Mesendoderm (in vitro differentiated cells): ENCODE measurements around the gene ESRP2.

Experiments
- DNase-seq: peaks from one replicate; pipeline ENCODE4 v3.0.0; 2013
- H2AK5ac ChIP-seq: 2 replicates; pipeline ENCODE4 v1.6.1; 2013; ENCODE audit warnings: low read length, inconsistent platforms
- H2BK120ac ChIP-seq: 2 replicates; pipeline ENCODE4 v1.6.1; 2013; ENCODE audit warnings: low read depth, mild to moderate bottlenecking, low read length, moderate library complexity, mixed read lengths
- H2BK15ac ChIP-seq: replicated peaks from 2 replicates; pipeline ENCODE4 v1.6.1; 2013; ENCODE audit warnings: low read depth, mild to moderate bottlenecking, moderate library complexity
- H2BK5ac ChIP-seq: 2 replicates; pipeline ENCODE4 v1.6.1; 2013; ENCODE audit warnings: low read length, inconsistent platforms
- H3K18ac ChIP-seq: 2 replicates; pipeline ENCODE4 v1.6.1; 2013; ENCODE audit warnings: mild to moderate bottlenecking, low read length, mixed read lengths
- H3K23ac ChIP-seq: one replicate; pipeline ENCODE4 v1.6.1; 2013; ENCODE audit warnings: low read length
- H3K27ac ChIP-seq: 2 replicates; pipeline ENCODE4 v1.5.1; 2013; ENCODE audit warnings: low read depth, mild to moderate bottlenecking, inconsistent platforms, low read length, moderate library complexity
- H3K27me3 ChIP-seq: 2 replicates; pipeline ENCODE4 v1.6.1; 2013; ENCODE audit warnings: low read length, control low read depth, mild to moderate bottlenecking, inconsistent platforms; ENCODE audit not compliant: insufficient read depth, poor library complexity
- H3K36me3 ChIP-seq: 2 replicates; pipeline ENCODE4 v1.6.1; 2013; ENCODE audit warnings: low read length, inconsistent platforms; ENCODE audit not compliant: control insufficient read depth, insufficient read depth
- H3K4ac ChIP-seq: one replicate; pipeline ENCODE4 v1.6.1; 2013; ENCODE audit warnings: low read depth, mild to moderate bottlenecking, low read length, moderate library complexity
- H3K4me1 ChIP-seq: 2 replicates; pipeline ENCODE4 v1.6.1; 2013; ENCODE audit warnings: low read depth, low read length, inconsistent platforms; ENCODE audit not compliant: control insufficient read depth
- H3K4me2 ChIP-seq: 2 replicates; pipeline ENCODE4 v1.6.1; 2013; ENCODE audit warnings: low read length
- H3K4me3 ChIP-seq: 2 replicates; pipeline ENCODE4 v1.5.1; 2013; ENCODE audit warnings: mild to moderate bottlenecking, low read length
- H3K56ac ChIP-seq: one replicate; pipeline ENCODE4 v1.6.1; 2013; ENCODE audit warnings: low read length
- H3K79me1 ChIP-seq: 2 replicates; pipeline ENCODE4 v1.6.1; 2013; ENCODE audit warnings: low read length, inconsistent platforms
- H3K79me2 ChIP-seq: 2 replicates; pipeline ENCODE4 v1.6.1; 2013; ENCODE audit warnings: mild to moderate bottlenecking, low read length; ENCODE audit not compliant: control insufficient read depth, insufficient read depth
- H3K9ac ChIP-seq: 2 replicates; pipeline ENCODE4 v1.6.1; 2013; ENCODE audit warnings: low read length, inconsistent platforms
- H4K5ac ChIP-seq: one replicate; pipeline ENCODE4 v1.6.1; 2013; ENCODE audit warnings: low read length
- H4K8ac ChIP-seq: one replicate; pipeline ENCODE4 v1.6.1; 2013; ENCODE audit warnings: low read depth, mild to moderate bottlenecking, control low read depth, low read length, moderate library complexity
- WGBS: extraction: QIAGEN DNeasy Blood & Tissue Kit; methylation state at CpG from one replicate; pipeline ENCODE4 v1.1.7; 2013; ENCODE audit warnings: low lambda C conversion rate, missing lambda C conversion rate; ENCODE audit not compliant: insufficient coverage; ENCODE audit errors: extremely low coverage; 5-methylcytosine and 5-hydroxymethylcytosine counted together

Gene ESRP2

DNA sequence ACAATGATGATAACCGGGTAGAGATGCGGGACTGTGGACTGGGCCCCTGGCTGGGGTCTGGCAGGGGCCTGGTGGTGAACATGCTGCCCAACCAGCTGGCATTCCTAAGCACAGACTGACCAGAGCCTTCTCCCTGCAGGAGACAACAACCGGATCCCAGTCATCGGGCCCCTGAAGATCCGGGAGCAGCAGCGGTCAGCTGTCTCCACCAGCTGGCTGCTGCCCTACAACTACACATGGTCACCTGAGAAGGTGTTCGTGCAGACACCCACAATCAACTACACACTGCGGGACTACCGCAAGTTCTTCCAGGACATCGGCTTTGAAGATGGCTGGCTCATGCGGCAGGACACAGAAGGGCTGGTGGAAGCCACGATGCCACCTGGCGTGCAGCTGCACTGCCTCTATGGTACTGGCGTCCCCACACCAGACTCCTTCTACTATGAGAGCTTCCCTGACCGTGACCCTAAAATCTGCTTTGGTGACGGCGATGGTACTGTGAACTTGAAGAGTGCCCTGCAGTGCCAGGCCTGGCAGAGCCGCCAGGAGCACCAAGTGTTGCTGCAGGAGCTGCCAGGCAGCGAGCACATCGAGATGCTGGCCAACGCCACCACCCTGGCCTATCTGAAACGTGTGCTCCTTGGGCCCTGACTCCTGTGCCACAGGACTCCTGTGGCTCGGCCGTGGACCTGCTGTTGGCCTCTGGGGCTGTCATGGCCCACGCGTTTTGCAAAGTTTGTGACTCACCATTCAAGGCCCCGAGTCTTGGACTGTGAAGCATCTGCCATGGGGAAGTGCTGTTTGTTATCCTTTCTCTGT, 23.3 kb upstream of the ESRP2 start:
- Histone ChIP-seq H3K4ac (no peak overlapping the region), H3K18ac (no peak overlapping the region), H3K36me3 (no peaks in the 10 kb centered on the region), H3K27ac (no peak overlapping the region), H2BK15ac (no peak overlapping the region), H3K23ac (no peak overlapping the region), H3K56ac (no peak overlapping the region), H3K4me2 (no peak overlapping the region), H2BK5ac (no peak overlapping the region), H4K8ac (no peak overlapping the region), H3K4me3 (no peak overlapping the region), H3K79me1 (no peaks in the 10 kb centered on the region), H3K79me2 (no peaks in the 10 kb centered on the region), H2AK5ac (no peak overlapping the region), H3K27me3 (no peaks in the 10 kb centered on the region), H3K9ac (no peak overlapping the region), H4K5ac (no peak overlapping the region), H2BK120ac (no peak overlapping the region), H3K4me1 (no peaks in the 10 kb centered on the region)
- WGBS, result no CpG with 5 or more reads among the region's 27 CpGs
- no peak for DNase-seq

DNA sequence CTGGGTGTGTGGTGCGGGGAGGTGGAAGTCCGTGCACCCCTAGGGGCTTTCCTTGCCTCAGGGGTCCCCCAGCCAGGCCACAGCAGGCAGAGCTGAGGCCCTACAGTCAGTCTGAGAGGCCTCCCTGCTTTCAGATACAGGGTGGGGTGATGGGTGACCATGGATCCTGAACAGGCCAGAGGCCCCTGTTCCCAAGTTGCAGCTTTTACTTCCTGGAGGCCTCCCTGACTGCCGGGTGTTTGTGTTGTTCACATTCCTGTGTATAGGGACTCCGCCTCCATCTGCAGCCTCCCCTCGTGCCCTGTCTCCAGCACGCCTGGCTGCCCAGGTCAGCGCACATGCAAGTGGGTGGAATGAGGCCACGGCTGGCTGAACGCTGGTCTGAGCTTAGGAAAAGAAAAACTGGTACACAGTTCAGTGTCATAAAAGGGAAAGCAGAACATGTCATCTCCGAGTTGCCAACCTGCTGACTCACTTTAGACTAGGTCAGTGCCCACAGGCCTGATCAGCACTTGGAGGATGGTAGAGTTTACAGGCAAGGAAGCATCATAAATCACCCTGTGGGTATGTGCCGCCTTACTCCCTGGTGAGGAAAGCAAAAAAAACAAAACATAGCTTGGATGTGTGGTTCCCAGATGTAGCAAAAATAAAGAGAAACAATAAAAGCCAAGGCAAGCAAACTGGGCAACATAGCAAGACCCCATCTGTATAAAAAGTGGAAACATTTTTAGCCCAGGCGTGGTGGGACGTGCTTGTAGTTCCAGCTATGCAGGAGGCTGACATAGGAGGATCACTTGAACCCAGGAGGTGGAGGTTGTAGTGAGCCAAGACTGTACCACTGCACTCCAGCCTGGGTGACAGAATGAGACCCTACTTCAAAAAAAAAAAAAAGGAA, 22.2 kb upstream of the ESRP2 start:
- Histone ChIP-seq H2AK5ac (no peak overlapping the region), H3K27ac (no peak overlapping the region), H3K36me3 (no peaks in the 10 kb centered on the region)

DNA sequence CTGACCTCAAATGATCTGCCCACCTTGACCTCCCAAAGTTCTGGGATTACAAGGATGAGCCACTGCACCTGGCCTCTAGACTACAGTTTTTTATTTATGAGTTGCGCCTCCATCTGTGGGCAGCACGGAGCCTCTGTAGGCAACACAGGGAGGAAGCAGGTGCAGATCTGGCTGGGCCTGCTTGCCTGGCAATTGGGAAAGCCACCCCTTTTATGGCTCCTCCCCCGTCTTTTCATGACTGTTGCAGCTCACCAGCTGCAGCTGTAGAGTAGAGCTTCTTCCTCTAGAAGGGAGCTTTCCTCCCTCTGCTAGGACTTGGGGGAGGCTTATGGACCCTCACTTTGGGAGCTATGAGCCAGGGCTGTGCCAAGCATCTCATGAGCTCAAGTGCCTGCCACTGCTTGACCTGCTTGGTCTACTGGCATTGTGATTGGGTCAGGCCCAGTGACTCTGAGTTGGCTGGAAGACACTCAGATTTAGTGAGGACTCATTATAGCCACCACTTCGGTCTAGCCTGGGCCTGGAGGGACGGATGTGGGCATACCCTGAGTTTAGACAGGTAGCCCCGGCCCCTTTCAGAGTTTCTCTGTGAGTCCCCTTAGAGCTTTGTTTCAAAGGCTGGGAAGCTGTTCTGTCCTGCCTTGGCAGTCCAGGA, 21.5 kb upstream of the ESRP2 start:
- no peak overlapping the region for H2BK5ac ChIP-seq
- no CpG with 5 or more reads among the region's 6 CpGs for WGBS
- no peak overlapping the region for H3K4me2 ChIP-seq
- H3K56ac ChIP-seq, result no peak overlapping the region
- no peak overlapping the region for H3K4me3 ChIP-seq
- no peak overlapping the region for H4K8ac ChIP-seq
- H2BK120ac ChIP-seq, result no peak overlapping the region
- no peaks in the 10 kb centered on the region for H3K4me1 ChIP-seq
- no peaks in the 10 kb centered on the region for H3K79me1 ChIP-seq
- H3K79me2 ChIP-seq, result no peaks in the 10 kb centered on the region
- no peak overlapping the region for H3K27ac ChIP-seq
- H2AK5ac ChIP-seq, result no peak overlapping the region
- no peak overlapping the region for H3K23ac ChIP-seq
- H3K27me3 ChIP-seq, result no peaks in the 10 kb centered on the region
- no peak for DNase-seq
- no peak overlapping the region for H2BK15ac ChIP-seq
- no peak overlapping the region for H3K18ac ChIP-seq
- no peak overlapping the region for H4K5ac ChIP-seq
- no peaks in the 10 kb centered on the region for H3K36me3 ChIP-seq
- H3K4ac ChIP-seq, result no peak overlapping the region
- no peak overlapping the region for H3K9ac ChIP-seq

More for the DNA sequence above, 22.2 kb upstream of the ESRP2 start:
- no peak for DNase-seq
- Histone ChIP-seq H3K79me2 (no peaks in the 10 kb centered on the region), H3K23ac (no peak overlapping the region), H3K4me3 (no peak overlapping the region), H3K9ac (no peak overlapping the region), H4K5ac (no peak overlapping the region), H2BK5ac (no peak overlapping the region), H3K4me2 (no peak overlapping the region), H3K18ac (no peak overlapping the region), H3K27me3 (no peaks in the 10 kb centered on the region), H2BK15ac (no peak overlapping the region), H3K79me1 (no peaks in the 10 kb centered on the region), H2BK120ac (no peak overlapping the region), H3K4ac (no peak overlapping the region), H4K8ac (no peak overlapping the region), H3K56ac (no peak overlapping the region), H3K4me1 (no peaks in the 10 kb centered on the region)
- WGBS, result no CpG with 5 or more reads among the region's 13 CpGs

DNA sequence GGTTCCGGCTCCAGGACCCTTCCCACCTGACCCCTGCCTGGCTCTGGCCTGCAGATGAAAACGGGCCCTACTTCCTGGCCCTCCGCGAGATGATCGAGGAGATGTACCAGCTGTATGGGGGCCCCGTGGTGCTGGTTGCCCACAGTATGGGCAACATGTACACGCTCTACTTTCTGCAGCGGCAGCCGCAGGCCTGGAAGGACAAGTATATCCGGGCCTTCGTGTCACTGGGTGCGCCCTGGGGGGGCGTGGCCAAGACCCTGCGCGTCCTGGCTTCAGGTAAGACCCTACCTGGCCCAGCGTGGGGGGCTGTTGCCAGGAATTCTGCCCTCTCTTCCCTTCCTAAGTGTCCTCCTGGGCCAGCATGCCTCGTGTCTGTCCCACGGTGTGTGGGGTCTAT, 19.8 kb upstream of the ESRP2 start:
- Histone ChIP-seq H3K27ac (no peak overlapping the region), H4K5ac (no peak overlapping the region), H3K36me3 (no peaks in the 10 kb centered on the region), H2AK5ac (no peak overlapping the region), H3K79me2 (no peaks in the 10 kb centered on the region), H3K4me2 (no peak overlapping the region), H2BK5ac (no peak overlapping the region), H3K4me1 (no peaks in the 10 kb centered on the region), H3K23ac (no peak overlapping the region), H3K9ac (no peak overlapping the region), H2BK120ac (no peak overlapping the region), H2BK15ac (no peak overlapping the region), H3K18ac (no peak overlapping the region), H3K4me3 (no peak overlapping the region), H3K56ac (no peak overlapping the region), H3K4ac (no peak overlapping the region), H4K8ac (no peak overlapping the region), H3K79me1 (no peaks in the 10 kb centered on the region), H3K27me3 (no peaks in the 10 kb centered on the region)
- DNase-seq, result no peak
- no CpG with 5 or more reads among the region's 18 CpGs for WGBS

DNA sequence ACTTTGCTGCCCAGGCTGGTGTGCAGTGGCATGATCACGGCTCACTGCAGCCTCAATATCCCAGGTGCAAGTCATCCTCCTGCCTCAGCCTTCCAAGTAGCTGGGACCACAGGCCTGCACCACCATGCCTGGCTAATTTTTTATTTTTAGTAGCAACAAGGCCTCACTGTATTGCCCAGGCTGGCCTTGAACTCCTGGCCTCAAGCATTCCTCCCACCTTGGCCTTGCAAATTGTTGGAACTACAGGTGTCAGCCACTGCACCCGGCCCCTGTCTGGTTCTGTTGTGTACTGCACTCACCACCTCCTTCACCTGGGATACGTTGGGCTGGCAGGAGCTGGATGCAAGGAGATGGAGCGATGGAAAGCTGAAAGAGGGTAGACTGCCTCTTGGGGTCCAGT, 17.8 kb upstream of the ESRP2 start:
- DNase-seq, result no peak
- H3K4ac ChIP-seq, result no peak overlapping the region
- H2BK120ac ChIP-seq, result no peak overlapping the region
- no peak overlapping the region for H3K18ac ChIP-seq
- no peaks in the 10 kb centered on the region for H3K79me1 ChIP-seq
- no peak overlapping the region for H3K56ac ChIP-seq
- H3K79me2 ChIP-seq, result no peaks in the 10 kb centered on the region
- H4K8ac ChIP-seq, result no peak overlapping the region
- no peak overlapping the region for H4K5ac ChIP-seq
- H3K4me2 ChIP-seq, result no peak overlapping the region
- WGBS, result no CpG with 5 or more reads among the region's 4 CpGs
- no peaks in the 10 kb centered on the region for H3K27me3 ChIP-seq
- H2BK15ac ChIP-seq, result no peak overlapping the region
- H3K4me1 ChIP-seq, result no peaks in the 10 kb centered on the region
- H3K27ac ChIP-seq, result no peak overlapping the region
- H3K23ac ChIP-seq, result no peak overlapping the region
- no peaks in the 10 kb centered on the region for H3K36me3 ChIP-seq
- no peak overlapping the region for H2BK5ac ChIP-seq
- H3K4me3 ChIP-seq, result no peak overlapping the region
- no peak overlapping the region for H2AK5ac ChIP-seq
- no peak overlapping the region for H3K9ac ChIP-seq
